Measurements from ENCODE around the gene FGF9.

GRCh38 chr13:21710163-21710562 lies 39.3 kb downstream of the FGF9 start:
- TF ChIP-seq POLR2AphosphoS5 (IDR thresholded peaks at IDR 0.05) (no peak), POLR2A (IDR thresholded peaks at IDR 0.05) (no peak)
- TF ChIP-seq, protein P1, sequence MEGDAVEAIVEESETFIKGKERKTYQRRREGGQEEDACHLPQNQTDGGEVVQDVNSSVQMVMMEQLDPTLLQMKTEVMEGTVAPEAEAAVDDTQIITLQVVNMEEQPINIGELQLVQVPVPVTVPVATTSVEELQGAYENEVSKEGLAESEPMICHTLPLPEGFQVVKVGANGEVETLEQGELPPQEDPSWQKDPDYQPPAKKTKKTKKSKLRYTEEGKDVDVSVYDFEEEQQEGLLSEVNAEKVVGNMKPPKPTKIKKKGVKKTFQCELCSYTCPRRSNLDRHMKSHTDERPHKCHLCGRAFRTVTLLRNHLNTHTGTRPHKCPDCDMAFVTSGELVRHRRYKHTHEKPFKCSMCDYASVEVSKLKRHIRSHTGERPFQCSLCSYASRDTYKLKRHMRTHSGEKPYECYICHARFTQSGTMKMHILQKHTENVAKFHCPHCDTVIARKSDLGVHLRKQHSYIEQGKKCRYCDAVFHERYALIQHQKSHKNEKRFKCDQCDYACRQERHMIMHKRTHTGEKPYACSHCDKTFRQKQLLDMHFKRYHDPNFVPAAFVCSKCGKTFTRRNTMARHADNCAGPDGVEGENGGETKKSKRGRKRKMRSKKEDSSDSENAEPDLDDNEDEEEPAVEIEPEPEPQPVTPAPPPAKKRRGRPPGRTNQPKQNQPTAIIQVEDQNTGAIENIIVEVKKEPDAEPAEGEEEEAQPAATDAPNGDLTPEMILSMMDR (IDR thresholded peaks at IDR 0.05): no peak

Measured in stomach (tissue), 4 donors.